ENCODE data around the gene CASP2.

DNA sequence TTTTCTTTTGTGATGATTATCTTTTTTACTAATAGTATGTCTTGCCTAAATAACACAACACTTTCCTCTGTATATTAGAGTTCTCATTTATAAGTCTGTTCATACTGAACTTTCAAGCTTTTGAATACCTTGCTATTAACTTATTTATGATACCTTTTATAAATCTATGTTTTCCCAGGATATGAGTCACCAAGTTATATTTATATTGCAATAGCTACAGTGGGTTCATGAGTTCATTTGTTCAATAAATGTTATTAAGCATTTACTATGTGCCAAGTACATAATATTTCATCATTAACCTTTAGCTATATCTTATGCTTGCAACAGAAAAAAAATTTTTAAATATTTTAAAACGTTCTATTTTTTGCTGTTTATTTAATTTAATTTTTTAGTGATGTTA, 46.1 kb downstream of the CASP2 start:
- TF ChIP-seq, protein P1, sequence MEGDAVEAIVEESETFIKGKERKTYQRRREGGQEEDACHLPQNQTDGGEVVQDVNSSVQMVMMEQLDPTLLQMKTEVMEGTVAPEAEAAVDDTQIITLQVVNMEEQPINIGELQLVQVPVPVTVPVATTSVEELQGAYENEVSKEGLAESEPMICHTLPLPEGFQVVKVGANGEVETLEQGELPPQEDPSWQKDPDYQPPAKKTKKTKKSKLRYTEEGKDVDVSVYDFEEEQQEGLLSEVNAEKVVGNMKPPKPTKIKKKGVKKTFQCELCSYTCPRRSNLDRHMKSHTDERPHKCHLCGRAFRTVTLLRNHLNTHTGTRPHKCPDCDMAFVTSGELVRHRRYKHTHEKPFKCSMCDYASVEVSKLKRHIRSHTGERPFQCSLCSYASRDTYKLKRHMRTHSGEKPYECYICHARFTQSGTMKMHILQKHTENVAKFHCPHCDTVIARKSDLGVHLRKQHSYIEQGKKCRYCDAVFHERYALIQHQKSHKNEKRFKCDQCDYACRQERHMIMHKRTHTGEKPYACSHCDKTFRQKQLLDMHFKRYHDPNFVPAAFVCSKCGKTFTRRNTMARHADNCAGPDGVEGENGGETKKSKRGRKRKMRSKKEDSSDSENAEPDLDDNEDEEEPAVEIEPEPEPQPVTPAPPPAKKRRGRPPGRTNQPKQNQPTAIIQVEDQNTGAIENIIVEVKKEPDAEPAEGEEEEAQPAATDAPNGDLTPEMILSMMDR (IDR thresholded peaks at IDR 0.05; ENCODE audit: control extremely low read depth in 1 of 3, insufficient read depth in 1 of 3, low read depth in 1 of 3, low read length in 3 of 3): no peak
- TF ChIP-seq POLR2A (IDR thresholded peaks at IDR 0.05; ENCODE audit: control extremely low read depth in 1 of 2, low read depth in 2 of 2, low read length in 2 of 2): no peak
- no peak for TF ChIP-seq BACH1 (IDR thresholded peaks at IDR 0.05; ENCODE audit: low read length)
- TF ChIP-seq, protein P2, sequence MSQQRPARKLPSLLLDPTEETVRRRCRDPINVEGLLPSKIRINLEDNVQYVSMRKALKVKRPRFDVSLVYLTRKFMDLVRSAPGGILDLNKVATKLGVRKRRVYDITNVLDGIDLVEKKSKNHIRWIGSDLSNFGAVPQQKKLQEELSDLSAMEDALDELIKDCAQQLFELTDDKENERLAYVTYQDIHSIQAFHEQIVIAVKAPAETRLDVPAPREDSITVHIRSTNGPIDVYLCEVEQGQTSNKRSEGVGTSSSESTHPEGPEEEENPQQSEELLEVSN (IDR thresholded peaks at IDR 0.05): no peak
- no peak for TF ChIP-seq TEAD4 (IDR thresholded peaks at IDR 0.05; ENCODE audit: low read depth, low read length)
- TF ChIP-seq CHD1 (IDR thresholded peaks at IDR 0.05; ENCODE audit: low read depth, low read length): no peak
- TF ChIP-seq EZH2 (IDR thresholded peaks at IDR 0.05; ENCODE audit: low read depth, low read length, severe bottlenecking): no peak
- TF ChIP-seq JUND (IDR thresholded peaks at IDR 0.05; ENCODE audit: low read length): no peak

Data from H1 (cell line).